GM19099 (cell line): ENCODE measurements around the gene CACNA1D.

ENCODE experiments used
- POLR2A ChIP-seq: IDR thresholded peaks from 3 replicates; pipeline ENCODE4 v1.6.1; 2011; ENCODE audit warnings: low read depth; ENCODE audit not compliant: insufficient read length; ENCODE audit errors: extremely low read depth

CACNA1D gene

DNA sequence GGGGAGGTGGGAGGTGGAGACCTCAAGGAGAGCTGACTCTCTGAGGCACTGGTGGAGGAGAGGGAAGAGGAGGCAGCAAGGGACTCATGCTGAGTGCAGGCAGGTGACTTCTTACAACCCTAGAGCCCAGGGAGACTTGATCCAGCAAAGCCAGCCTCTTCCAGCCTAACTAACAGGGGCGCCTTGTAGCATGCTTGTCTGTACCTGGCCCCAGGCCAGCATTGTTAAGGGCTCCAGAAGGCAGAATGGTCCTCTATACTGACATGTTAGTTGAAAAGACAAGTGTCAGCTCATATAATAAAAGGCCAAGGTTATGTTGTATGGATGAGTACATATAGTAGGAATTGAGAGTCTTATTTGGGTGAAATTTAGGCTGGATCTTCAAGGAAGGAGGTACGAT lies 286.4 kb downstream of the CACNA1D start:
- no peak for TF ChIP-seq POLR2A

DNA sequence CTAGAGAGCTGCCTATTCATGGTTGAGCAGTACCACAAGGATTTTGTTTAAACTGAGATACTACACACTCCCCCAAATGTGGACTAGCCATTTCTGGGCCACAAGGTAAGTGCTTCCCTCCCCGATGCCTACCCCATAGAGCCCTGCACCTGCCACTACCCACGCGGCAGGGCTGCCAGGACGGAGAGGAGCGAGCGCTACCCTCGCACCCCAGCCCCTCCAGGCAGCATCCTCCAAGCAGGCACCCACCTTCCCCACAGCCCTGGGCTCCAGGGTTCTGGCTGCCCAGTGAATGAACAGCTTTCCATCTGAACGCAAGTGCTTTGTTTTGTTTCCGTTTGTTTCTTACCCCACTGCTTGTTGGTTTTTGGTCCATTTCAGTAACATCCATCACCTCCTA lies 292.6 kb downstream of the CACNA1D start:
- TF ChIP-seq POLR2A = no peak

DNA sequence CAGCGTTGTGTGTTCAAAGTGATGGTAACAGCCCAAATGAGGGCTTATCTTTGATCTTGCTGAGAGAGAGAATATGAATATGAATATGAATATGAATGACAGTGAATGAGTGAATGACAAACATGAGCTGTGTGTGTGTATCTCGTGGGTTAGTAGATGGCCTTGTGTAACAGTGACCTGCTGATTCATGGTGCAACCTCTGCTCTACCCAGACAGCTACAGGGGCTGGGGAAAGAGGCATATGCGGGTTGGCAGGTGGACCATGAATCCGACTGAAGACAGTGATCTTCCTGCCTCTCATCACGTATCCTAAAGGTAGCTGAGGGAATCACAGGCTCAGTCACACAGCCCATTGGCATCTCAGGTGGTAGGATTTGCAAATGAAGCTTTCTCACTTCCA lies 293.6 kb downstream of the CACNA1D start:
- no peak for TF ChIP-seq POLR2A

DNA sequence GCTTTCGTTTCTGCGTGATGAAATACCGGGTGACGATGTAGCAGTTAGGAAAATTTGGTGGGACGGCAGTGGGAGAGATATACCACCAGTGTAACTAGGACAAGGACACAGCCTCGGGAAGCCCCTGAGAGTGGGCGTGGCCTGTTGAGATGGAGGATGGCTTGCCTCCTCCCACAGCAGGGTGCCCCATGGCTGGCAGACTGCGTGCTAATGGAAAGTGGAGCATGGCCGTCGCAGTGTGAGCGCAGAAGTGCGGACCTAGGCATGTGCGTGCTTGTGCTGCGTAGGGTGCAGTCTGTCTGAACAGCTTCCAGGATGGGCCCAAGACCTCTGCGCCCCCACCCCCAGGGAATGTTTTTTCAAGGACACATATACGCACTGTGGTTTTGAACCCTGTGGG lies 295.0 kb downstream of the CACNA1D start:
- no peak for TF ChIP-seq POLR2A

DNA sequence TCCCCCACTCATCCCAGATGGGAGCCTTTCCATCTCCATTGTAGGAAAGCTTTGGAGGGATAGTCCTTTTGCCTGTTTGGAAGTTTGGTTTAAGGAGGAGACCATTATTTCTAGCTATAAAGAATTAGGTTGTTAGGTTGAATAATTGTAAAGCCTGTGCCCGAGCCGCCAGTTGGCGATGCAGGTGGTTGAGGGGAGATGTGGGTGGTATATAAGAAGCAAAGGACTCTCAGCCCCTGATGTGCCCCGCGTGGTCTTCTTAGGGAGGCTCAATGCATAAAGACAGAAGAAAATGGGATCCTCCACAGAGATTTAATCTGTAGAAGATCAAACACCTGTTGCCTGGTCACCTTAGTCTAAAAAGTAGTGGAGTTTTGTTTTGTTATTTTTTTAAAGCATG lies 296.1 kb downstream of the CACNA1D start:
- no peak for TF ChIP-seq POLR2A

DNA sequence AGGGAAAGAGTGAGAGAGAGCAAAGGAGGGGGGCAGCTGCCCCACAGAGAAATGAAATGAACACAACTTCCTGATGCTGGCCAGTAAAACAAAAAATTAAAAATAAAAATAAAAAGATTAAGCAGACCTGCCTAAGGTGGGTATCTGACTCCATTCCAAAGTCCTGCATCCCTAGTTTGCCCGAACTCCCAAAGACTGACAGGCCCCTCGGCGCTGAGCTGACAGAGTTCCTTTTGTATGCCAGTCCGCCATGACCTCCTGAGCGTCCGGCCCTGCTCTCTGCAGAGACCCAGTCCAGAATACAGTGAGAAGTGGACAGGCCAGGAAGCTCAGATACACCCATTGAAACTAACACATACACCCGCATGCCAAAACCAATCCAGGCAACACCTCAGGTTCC lies 296.9 kb downstream of the CACNA1D start:
- no peak for TF ChIP-seq POLR2A

DNA sequence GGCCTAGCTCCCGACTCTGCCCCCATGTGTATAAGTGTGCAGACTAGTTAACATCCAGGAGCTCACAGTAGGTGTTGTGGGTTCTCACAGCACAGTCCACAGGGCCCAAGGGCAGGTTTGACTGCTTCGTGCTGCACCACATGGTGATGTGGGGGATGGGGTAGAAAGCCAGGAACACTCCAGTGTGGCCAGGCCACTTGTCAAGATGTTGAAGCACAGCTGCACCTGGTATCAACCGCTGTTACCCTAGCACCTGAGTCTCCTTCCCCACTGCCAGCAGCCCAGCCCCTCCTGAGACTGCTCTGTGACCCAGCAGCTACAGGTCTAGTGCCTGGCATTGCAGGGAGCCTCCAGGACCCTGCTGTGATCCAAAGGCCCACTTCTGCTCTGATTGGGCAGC lies 298.5 kb downstream of the CACNA1D start:
- no peak for TF ChIP-seq POLR2A

DNA sequence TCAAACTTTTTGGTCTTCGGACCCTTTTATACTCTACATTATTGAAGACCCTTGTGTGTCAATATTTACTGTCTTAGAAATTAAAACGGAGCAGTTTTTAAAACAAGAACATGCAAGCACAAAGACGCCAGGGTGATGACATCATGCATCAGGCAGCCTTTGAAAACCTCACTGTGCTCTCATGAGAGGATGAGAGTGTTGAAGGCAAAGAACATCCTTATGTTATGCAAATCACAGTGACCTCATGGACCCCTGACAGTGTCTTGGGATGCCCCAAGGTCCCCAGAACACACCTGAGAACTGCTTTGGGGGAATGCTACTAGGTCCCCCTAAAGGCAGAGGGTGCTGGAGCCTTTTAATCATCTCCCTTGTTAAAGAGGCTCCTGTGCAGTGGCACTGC lies 300.2 kb downstream of the CACNA1D start:
- no peak for TF ChIP-seq POLR2A

DNA sequence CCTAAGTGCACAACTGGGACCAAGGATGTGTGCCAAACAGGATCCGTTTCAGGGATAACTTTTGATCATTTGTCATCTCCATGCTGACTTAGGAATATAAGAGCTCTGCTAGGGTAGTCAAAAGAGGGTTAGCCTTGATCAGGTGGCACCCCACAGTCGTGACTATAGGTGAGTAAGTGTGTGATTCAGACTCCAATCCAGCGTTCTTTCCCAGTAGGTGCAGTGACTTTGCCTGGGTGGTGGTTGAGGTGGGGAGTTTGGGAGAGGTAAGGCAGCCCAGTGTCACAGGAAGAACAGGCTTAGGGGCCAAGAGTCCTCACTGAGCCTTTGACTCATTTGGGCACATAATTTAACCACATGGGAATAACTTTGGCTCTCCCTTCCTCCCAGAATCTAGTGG lies 300.8 kb downstream of the CACNA1D start:
- no peak for TF ChIP-seq POLR2A

DNA sequence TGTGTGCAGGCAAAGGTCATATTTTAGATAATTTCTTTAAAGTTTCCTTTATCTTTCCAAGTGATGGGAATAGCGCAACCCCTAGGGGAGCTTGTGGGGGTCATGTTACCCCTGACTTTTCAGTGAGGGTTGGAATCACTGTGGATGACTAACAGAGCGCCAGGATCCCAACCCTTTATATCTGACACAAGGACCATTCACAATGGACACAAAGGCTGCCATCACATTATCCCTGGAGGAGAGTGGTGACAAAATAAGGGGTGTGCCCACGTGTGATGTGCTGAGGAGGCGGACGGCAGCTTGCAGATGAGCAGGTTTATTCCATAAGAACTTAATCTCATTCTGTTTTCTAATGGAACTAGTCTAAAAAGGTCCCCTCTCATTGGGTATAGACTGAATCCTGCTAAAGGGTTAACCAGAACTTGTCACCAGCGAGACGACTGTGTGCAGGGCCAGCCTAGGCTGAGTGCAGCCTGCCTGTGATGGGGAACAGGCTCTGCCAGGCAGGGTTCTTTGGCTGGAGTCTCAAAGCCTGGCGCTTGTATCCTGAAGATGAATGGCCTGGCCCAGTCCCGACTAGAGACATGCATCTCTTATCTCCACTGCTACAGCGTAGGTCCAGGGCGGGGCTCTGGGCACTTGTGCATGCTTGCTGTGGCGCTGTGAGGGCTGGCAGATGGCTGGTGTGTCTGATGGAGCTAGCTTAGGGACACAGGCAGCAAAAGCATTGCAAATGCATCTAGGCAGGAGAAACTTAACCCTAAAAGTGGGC lies 301.6 kb downstream of the CACNA1D start:
- TF ChIP-seq POLR2A = no peak

DNA sequence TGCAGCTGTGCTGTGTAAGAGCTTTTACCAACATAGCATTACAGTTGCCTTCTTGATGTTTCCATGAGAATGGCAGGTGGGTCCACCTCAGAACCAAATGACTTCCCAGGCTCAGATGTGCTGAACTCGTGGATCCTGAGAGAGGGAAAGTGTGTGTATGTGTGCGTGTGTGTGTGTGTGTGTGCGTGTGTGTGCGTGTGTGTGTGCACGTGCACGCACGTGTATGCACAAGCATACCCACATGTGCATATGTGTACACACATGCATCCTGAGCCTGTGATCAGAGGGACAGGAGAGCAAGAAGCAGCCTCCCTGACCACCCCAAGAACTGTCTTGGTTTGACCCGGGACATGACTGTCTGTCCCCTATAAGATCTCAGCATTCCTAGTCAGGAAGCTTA lies 303.7 kb downstream of the CACNA1D start:
- TF ChIP-seq POLR2A = no peak

DNA sequence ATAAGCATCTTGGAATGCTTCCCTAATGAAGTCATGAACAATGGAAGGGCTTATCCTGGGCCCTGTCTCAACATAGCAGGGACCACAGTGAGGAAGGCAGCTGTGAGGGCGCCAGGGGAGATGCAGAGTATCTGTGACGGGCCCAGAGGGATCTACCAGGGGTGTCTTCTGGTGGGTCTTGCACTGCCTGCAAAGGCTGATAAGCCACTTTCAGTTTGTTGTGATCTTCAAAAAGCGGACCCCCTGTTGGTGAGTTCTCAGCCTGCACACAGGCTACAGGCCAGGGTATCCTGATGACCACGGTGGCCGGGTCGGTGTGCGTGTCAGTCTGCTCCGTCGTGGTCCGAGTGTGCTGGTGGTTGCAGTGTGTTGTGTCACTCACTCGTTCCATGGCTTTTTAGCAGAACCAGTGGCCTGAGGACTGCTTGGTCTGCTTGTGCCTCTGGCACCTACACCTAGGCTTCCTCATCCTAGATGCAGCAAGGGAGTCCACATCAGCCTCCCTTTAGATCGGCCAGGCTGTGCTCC lies 305.0 kb downstream of the CACNA1D start:
- TF ChIP-seq POLR2A = no peak

DNA sequence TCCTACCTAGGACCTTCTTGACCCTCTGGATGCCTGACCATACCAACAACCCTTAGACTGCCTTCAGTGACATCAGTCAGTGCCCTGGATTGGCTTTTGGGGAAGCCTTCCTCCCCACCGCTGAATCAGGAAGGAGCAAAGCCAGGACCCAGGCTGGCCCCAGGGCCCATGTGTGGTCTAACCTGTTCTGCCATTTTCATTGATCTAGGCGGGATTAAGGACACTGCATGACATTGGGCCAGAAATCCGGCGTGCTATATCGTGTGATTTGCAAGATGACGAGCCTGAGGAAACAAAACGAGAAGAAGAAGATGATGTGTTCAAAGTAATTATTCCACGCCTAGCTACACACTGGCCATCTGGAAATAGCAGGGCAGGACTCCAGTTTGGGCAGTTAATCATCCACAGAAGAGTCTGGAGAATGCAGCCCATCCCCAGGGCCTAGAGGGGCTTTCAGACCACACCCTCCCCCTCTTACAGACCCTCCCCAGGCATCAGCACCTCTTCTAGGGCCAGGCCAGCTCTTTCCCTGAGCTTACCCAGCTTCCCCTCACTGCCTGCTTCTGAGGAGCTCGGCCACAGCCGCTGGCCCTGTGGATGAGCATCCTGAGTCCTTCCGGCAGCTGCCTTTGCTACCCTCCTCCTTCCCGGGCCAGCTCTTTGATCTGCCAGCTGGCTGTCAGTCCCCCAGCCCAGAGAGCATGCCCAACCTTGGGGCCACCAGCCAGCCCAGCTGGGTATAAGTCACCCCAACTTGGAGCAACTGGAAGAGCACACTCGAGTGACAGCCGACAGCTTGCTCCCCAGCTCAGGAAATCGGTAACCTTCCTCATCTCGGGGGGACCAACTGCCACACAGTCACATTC lies 305.9 kb downstream of the CACNA1D start:
- TF ChIP-seq POLR2A = no peak

DNA sequence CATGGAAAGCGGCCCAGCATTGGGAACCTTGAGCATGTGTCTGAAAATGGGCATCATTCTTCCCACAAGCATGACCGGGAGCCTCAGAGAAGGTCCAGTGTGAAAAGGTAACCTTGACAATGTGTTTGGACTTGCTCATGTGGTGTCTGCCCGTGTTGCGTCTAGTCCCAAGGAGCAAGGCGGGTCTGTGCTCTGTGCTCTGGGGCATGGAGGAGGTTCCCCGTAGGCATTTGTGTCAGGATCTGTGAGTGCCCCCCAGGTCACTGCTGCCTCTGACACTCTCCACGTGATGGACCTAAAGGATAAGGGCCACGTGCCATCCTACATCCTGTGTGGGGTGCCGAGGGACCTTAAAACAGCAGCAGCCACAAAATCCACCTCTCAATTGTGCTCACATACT lies 306.9 kb downstream of the CACNA1D start:
- TF ChIP-seq POLR2A = no peak

DNA sequence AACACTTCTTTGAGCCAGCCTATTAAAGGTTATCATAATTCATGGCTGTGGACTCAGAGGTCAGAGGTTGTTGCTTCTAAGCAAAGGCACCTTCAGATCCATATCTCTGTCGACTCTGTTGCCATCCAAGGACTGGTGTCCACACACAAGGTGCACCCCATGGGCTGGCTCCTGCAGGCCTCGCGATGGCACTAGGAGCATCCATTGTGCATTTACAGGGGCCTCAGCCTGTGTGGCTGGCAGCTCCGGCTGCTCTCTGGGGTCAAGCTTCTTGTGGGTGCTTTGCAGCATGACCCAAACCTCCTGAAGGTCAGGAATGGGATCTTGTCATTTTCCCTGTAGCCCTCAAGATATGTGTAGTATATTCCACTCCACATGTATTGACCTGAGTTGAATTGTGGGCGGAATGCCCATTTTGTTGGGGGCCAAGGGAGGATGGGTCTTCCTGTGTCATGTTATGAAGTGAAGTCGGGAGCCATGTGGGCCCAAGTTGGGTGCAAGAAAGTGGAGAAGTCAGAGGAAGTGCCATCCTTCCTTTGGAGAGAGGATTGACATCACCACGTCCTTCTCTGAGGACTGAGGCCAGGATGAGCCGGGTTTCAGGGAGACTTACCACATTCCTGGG lies 308.0 kb downstream of the CACNA1D start:
- TF ChIP-seq POLR2A = no peak
